Astrocyte of the hippocampus (primary cell): ENCODE results near the gene POU4F3.
A peak's percentile ranks its signal among the peaks of the same experiment; 100 is the strongest.

Experiments
- DNase-seq: peaks from one replicate; pipeline ENCODE4 v3.0.0; 2011; ENCODE audit warnings: low read depth, low spot score

The POU4F3 gene

DNA sequence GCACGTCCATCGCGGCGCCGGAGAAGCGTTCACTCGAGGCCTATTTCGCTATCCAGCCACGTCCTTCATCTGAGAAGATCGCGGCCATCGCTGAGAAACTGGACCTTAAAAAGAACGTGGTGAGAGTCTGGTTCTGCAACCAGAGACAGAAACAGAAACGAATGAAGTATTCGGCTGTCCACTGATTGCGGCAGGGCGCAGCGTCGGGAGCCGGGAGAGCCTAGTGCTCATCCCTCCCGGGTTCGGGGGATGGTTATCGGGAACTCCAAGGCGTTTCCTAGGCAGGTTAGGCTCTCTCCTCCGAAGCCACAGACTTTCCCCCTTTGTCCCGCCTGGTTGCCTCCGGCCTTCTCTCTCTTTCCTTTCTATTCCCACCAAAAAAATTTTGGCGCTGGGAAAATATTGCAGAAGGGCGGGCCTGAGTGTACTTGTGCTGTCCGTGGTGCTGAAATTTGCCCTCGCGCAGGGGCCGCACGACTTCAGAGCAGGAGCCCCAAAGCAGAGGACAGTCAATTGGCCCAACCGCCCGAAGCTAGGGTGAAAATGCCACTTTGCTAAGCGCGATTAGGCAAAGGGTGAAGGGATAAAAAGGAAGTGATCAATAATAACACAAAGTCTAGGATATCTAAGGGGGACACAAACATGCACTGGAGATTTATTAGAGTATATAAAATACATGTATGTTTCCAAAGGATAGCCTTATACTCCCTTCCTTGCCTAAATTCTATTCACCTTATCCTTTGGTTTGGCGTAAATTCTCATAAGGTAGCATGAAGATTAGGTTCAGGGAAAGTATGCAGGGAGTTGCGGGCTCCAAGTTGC is 1.8 kb downstream of the POU4F3 start:
- peak; percentile 89 for DNase-seq

DNA sequence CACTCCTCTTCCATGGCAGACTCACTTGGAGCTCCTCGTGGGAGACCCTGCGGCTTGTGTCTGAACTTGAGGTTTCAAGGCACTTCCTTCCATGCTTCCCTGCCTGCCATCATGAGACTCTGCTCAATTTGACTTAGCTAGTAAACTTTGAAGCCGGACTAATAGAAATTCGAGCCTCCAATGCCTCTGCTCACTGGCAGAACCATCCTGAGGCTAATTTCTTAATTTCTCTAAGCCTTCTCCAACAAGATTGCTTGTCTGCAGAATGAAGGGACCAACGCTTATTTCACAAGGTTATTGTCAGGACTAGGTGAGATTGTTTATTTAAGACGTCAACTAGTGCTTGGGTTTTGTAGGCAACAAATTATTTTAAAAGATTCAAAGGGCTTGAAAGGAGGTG is 3.2 kb downstream of the POU4F3 start:
- DNase-seq, result no peak

DNA sequence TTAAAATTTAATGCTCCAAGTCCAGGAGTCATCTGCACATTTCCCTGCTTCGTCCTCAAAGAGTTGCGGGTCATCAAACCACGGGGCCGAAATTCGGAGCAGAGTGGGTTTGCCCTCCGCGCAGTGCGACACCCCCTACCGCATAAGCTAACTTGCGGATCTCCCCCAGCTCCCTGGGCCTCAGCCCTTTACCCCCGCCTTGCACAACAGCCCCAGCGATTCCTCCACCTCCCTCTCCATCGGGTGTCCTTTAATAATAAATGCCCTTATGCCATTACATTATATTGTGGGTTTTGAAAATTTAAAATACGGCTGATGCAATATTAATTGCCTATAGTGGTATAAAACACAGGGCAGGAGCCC is 3.9 kb downstream of the POU4F3 start:
- no peak for DNase-seq

DNA sequence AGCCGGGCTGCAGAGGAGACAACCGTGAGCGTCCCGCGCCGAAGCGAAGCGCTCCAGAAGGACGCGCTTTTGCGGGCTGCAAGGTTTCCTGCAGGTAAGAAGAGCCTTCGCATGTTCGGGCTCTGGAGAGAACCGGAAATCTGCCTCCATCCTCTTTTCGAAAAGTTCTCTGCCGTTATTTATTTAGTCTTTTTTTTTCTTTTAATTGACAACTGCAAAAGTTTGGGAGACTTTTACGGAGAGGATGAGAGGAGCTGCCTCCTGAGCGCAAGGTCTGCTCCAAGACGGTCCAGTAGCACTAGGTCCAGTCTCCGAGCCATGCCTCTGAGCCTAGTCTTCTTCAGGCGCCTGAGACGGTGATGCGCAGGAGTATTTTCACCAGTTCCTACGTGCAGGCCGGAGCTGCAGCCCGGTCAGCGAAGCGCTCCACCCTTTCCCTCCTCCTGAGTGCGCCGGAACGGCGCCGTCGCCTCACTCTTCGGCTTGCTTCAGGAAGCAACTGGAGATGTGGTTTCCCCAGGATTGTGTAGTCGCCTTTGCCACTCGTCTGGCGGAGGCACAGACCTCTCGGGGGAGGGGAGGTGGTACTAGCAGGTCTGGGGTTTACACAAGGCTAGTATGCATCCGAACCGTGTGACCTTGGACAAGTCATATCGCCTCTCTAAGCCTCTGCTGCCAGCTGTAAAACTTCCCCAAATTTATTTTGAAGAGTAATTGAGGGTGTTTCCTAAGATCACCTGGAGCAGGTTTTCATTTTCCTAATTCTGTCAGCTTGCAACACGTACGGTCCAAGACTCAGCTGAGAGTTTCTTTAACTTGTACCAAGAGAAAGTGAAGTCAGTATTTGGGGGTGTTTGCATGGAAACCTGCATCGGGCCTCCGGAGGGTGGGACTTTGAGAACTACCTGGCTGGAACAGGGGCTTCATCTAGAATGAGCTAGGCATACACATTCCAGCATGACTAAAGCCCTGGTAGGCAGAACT is 4.5 kb downstream of the POU4F3 start:
- no peak for DNase-seq

DNA sequence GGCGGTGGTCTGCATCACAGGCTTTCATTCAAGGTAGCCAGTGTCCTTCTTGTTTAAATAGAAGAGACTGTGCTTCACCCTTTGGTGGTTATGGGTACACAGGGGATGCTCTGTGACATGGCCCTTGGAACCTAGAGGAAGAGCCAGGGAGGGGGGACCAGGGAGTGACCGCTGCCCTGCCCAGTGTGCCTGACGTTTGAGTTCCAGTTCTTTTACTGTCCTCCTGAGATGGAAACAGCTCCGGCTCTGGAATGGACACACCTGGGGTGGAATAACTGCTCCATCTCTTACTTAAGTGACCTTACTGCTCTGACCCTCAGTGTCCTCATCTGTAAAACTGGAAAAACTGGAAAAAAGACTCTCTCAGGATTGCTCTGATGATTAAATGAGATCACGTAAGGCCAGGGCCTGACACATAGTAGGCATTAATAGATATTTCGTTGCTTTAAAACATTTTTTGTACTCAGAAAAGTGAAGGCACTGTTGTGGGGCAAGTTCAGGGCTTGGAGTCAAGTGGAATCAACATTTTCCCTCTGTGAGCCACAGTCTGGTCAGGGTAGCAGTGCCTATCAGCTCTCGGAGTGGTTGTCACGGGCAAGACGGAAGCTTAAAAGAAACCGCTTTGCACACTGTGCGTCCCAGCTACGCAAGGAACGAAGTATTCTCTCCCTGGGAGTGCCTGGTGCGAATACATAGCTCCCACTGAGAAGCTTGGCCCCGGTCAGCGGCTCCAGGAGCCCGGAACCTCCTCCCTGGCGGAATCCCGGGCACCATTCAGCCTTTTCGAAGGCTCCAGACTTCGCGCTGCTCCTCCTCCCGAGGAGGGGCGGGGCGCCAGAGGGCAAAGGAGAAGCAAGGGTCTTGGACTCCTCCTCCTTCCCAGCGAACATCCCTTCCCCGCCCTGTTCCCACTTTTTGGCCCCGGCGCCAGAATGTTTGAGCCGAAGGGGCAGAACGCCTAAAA is 5.8 kb downstream of the POU4F3 start:
- DNase-seq, result peak; percentile 45

DNA sequence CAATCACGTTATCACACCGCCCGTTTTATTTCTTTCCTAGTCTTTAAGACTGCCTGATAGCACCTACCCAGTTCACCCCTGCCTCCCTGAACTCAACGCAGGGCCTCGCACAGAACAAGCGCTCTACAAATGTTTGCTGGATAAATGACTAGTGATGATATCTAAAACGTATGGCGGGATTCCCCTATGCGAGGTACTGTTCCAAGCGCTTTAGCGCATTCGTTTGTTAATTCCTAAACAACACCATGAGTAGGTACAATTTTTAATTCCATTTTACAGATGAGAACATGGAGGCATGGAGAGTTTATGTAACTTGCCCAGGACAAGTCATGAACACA is 6.6 kb downstream of the POU4F3 start:
- no peak for DNase-seq

DNA sequence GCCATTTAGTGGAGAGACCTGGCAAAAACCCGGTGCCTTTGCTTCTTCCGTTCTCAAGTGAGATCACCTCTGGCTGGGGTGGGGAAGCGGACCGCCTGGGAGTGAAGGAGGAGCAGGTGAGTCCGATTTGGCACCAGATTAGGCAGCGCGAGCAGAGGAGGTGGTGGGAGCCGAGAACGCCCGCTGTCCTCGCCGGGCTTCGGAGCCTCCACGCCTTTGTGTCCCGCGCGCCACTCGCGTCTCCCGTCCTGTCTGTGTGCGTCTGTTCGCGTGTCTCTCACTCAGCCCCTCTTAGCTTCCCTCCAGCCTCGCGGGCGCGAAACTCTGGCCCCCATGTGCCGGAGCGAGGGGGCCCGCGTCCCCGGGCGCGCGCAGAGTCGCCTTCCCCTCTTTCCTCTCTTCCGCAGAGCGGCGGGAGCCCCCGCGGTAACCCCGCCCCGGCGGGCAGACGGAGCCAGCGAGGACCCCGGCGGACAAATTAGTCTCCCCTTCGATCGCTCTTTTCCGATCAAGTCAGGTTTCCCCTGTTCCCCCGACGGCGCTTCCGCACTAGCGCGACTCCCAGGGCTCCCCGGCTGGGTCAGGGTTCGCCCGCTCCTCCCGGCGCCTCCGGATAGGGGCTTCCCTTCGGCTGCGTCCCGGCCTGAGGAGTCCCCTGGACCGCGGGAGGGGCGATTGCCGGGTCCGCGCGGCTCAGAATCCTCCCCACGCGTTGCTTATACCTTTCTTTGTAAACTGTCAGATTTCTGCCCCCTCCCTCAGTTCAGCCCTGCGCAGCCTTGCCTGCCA is 7.1 kb downstream of the POU4F3 start:
- DNase-seq, result no peak

DNA sequence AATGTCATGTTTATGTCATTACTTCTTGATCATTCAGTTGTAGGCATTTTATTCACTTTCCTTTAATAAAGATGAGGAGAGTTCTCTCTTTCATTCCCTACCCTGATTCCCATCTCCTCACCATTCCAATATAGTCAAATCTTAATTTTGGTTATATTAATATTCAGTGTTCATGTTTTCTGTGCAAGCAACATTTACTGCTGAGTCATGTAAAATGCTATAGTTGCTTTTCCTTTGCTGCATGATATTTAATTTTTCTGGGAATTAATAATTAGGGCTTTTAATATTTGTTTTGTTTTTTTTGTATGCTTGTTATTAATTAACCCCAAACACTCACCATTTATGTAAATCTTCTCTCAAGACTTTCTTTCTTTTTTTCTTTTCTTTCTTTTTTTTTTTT is 18.5 kb downstream of the POU4F3 start:
- DNase-seq, result no peak

DNA sequence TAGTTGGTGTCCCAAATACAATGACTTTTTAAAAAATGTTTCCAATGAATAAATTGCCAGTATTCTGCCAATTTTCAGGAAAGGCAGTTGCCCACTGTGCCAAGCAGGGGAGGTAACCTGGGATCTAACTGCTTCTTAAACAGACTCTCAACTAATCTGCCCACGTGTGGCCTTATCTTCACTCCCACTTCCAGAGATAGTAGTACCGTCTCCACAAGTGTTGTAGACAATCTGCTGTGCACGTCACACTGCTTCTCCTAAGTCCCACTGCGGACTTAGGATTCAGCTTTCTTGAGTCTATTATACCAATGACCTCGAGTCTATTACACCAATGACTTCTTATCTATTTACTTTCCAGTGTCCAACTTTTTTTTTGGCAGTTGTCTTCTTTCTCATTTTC is 21.2 kb downstream of the POU4F3 start:
- no peak for DNase-seq

DNA sequence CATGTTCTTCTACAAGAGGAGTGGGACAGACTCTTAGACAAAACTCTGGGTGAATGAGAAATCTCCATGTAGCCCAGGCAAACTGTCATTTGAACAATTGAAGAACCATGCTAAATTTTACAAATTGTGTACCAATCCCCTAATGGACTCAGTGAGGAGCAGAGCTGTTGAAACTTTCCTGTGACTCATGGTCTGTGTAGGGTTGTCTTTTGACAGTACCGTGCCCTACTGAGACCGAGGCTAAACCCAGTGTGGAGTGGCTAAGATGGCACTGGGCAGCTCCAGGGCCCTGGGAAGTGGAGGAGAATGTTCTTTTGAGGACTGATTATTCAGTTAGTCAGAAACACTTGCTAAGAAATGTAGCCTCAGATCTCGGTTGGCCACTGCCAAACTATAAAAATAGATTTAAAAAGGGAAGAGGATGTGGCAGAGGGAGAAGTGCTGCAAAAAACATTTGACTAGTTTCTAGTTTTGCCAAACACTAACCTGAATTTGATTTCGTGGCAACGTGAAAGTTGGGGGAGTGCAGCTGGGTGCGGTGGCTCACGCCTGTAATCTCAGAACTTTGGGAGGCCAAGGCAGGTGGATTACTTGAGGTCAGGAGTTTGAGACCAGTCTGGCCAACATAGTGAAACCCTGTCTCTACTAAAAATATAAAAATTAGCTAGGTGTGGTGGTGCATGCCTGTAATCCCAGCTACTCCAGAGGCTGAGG is 24.7 kb downstream of the POU4F3 start:
- no peak for DNase-seq

DNA sequence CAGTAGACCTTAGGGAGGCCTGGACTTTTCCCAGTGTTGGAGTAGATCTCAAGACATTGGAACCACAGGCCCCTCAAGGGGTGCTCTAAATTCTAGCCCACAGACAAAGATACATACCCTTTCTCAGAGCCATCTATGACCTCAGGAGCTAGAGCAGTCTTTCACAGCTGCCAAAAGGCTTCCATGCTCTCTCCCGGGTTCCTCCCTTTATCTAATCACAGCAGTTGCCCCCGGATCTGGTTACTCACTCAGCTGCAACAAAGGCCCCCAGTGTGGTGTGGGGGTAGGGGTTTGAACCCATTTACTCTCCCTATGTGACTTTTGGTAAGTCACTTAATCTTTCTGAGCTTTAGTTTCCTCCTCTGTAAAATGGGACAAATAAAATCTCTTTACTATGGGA is 27.0 kb downstream of the POU4F3 start:
- DNase-seq, result no peak

DNA sequence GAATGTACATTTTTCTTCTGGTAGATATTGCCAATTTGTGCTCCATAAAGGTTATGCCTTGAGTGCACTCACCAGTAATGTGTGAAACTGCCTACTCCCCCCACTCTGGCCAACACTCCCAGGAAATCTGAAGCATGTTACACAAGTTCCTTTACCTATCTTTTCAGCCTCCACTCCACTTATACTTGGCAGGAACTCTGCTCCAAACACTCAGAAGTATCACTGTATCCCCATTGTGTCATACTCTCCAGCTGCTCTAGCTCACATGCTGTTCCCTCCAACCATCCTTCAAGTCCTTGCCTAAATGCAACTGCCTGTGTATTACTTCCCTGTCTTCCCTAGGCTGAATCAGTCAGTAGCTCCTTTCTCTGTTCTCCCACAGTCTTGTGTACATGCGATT is 28.3 kb downstream of the POU4F3 start:
- no peak for DNase-seq

DNA sequence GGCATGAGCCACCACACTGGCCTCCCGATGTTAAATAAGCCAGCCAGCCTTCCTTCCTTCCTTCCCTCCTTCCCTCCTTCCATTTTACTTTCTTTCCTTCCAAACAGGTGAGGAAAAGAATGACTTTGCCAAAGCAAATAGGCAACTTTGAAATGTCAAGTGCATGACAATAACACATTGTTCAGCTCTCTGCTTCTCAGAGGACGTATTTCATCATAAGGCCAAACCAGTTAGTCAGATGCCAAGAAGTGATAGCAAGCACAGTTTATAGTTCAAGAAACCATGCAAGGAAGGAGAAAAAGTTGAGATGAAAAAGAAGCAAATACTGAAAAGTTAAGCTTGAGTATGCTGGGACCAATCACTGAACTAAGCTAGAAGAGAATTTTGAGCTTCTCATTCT is 29.5 kb downstream of the POU4F3 start:
- peak; percentile 11 for DNase-seq

DNA sequence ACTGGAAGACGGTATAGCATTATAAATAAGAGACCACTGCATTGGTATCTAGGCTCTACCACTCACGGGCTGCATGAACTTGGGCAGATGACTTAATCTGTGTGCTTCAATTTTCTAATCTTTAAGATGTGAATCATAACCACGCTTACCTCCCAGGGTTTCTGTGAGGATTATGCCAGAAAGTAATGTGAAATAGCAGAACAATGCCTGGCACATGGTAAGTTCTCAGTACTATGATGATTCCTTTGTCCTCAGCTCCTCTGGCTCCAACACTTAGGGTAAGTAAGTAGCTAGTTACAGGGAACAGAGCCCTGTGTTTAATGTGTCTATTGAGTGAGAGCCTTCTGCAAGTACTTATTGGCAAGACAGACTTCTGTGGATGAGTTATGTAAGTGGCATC is 31.1 kb downstream of the POU4F3 start:
- DNase-seq, result peak; percentile 84

DNA sequence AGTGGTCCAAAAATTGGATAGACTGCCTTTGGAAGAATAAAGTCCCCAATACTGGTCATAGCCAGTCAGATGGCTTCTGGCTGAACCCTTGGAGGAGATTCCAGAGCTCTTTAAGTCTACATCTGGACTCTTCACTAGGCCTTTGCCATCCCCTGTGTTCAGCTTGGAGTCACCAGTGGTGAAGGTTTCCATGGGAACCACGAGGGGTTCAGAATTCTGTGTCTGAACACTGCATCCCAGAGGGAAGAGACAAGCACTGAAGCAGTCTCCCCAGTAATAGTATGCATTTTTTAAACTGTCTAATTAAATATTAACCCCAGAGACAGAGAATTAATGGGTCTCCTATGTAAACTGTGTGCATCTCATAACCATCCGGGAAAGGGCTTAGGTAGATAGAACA is 38.2 kb downstream of the POU4F3 start:
- no peak for DNase-seq

DNA sequence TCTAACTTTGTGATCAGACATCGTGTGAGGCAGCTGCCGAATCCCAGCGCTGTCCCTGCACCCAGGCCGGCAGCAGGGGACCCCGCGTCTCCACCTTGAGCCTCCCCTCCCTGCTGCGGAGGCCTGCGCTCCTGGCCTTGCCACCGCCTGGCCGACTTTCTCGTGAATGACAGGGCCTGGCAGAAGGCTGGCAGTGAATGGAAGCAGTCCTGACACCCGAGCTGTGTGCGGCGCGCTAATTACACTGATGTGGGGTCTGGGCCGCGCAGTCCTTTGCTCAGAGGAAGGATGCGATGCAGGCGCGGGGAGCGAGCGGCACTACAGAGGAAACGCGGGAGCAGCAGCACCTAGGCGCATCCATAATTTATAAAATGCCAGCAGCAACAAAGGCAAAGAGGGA is 40.3 kb downstream of the POU4F3 start:
- no peak for DNase-seq

DNA sequence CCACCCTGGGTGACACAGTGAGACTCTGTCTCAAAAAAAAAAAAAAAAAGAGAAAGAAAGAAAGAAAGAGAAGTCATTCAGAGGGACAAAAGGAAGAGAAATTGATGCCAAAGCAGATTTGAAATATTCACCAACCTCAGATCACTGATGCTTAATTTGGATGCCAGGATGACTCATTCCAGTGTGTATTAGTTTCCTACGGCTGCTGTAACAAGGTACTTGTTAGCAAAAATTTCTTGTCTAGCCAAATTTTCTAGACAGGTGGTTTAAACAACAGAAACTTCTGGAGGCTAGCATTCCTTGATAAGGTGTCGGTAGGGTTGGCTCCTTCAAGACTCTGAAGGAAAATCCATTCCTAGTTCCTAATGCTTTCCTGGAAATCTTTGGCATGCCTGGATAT is 42.1 kb downstream of the POU4F3 start:
- no peak for DNase-seq

DNA sequence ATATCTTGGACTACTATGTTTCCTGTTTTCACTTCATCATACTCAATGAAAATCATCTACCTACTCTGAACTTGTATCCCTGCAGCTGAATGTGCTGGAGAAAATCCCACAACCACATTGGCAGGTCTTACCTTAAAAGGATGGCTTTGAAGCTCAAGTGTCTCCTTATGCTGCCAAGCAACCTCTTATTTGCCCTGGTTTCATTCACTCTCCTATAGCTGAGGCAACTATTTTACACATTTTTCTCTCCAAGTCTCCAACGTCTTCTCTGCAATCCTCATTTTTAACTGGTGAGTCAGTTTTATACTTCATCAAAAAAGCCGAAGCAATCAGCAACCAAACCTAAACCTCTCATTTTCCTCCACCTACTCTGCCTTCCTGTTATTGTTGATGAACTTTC is 49.7 kb downstream of the POU4F3 start:
- peak; percentile 77 for DNase-seq

DNA sequence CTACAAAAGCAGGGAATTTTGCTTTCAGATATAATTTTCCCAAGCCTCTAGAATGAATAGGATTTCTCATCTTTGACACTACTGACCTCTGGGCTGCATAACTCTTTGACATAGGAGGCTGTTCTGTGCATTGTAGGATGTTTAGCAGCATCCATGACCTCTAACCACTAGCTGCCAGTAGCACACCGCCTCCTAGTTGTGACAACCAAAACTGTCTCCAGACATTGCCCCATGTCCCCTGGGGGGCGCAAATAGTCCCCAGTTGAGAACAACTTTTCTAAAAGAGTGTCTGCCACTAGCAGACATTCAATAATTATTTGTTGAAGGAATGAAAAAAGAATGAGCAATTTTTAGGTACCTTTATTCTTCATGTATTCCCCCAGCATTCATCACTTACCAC is 51.8 kb downstream of the POU4F3 start:
- DNase-seq, result no peak
